ENCODE measurements around the gene ALOX12B.

DNA sequence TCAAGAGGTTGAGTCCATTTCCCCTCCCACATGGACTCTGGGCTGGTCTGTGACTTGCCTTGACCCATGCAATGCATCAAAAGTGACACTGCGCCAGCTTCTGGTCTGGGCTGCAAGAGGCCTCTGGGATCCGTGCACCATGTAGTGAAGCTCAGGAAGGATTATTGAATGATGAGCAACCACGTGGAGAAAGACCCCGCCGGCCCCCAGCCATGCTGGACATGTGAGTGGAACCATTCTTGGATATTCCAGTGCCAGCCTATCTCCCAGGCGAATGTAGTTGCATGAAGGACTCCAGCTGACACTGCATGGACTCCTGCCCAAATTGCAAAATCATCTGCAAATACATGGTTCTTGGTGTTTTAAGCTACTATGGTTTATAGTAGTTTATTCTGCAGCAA lies 56.3 kb downstream of the ALOX12B start:
- TF ChIP-seq, protein P1, sequence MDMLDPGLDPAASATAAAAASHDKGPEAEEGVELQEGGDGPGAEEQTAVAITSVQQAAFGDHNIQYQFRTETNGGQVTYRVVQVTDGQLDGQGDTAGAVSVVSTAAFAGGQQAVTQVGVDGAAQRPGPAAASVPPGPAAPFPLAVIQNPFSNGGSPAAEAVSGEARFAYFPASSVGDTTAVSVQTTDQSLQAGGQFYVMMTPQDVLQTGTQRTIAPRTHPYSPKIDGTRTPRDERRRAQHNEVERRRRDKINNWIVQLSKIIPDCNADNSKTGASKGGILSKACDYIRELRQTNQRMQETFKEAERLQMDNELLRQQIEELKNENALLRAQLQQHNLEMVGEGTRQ (IDR thresholded peaks at IDR 0.05; ENCODE audit: low read length) = no peak
- TF ChIP-seq JUND (IDR thresholded peaks at IDR 0.05; ENCODE audit: low read length) (no peak), EP300 (IDR thresholded peaks at IDR 0.05; ENCODE audit: borderline replicate concordance in 1 of 2, low read depth in 2 of 2, low read length in 2 of 2) (no peak), SIN3A (conservative IDR thresholded peaks at IDR 0.05 in 1 of 2, IDR thresholded peaks at IDR 0.05 in 1 of 2; ENCODE audit: low read depth in 1 of 2, low read length in 2 of 2) (no peak), GABPA (IDR thresholded peaks at IDR 0.05; ENCODE audit: borderline replicate concordance, insufficient read depth, low read length) (no peak), CHD1 (IDR thresholded peaks at IDR 0.05; ENCODE audit: low read depth, low read length) (no peak), RFX5 (IDR thresholded peaks at IDR 0.05; ENCODE audit: borderline replicate concordance, low read depth, low read length) (no peak), TAF1 (IDR thresholded peaks at IDR 0.05; ENCODE audit: low read depth, low read length) (no peak)
- TF ChIP-seq, protein P2, sequence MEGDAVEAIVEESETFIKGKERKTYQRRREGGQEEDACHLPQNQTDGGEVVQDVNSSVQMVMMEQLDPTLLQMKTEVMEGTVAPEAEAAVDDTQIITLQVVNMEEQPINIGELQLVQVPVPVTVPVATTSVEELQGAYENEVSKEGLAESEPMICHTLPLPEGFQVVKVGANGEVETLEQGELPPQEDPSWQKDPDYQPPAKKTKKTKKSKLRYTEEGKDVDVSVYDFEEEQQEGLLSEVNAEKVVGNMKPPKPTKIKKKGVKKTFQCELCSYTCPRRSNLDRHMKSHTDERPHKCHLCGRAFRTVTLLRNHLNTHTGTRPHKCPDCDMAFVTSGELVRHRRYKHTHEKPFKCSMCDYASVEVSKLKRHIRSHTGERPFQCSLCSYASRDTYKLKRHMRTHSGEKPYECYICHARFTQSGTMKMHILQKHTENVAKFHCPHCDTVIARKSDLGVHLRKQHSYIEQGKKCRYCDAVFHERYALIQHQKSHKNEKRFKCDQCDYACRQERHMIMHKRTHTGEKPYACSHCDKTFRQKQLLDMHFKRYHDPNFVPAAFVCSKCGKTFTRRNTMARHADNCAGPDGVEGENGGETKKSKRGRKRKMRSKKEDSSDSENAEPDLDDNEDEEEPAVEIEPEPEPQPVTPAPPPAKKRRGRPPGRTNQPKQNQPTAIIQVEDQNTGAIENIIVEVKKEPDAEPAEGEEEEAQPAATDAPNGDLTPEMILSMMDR (IDR thresholded peaks at IDR 0.05; ENCODE audit: control extremely low read depth in 1 of 3, insufficient read depth in 1 of 3, low read depth in 1 of 3, low read length in 3 of 3) = no peak
